ENCODE results near the gene MIAT. TPM values are rescaled to one million over a fixed set of nuclear protein-coding genes. Genes with fewer than 3 reads are reported as not detected.

Gene MIAT
- total and polyA plus RNA-seq, 4 donors = 0.18 to 1.5 (median 0.73) TPM

DNA sequence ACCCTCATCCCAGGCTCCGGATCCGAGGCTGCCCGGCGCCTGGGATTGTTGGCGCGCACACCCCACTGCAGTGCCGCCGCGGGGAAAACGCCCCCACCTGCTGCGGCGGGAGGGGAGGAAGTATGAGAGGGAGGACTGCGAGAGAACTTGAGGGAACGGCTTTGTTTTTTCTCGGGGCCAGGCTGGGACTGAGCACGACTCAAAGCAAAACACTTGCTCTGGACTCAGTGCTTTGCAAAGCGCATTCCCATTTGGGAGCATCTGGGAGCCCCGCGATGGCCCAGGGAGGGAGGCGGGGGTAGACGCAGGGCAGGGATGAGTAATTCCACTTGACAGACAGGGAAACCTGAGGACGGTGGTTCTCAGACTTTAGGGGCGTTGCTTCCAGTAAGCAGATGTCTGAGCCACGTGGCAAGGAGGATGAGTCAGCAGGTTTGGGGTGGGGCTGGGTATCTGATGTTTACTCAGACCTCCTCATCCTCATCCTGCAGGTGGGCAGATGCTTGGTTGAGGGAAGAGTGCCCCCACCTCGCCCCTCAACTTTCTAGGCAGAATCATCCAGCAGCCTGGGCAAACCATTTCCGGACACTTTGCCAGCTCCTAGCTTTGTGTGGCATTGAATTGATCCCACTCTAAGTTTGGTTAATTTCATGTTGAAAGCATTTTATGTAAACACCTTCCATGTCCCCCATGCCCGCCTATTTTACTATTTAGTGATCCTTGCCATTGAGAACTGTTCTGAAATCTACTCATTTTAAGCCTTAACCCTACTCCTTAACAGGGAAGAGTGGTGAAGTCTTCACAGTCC is 1.5 kb downstream of the MIAT start:
- H3K27me3 ChIP-seq (ENCODE audit: control insufficient read depth in 4 of 4, insufficient read depth in 4 of 4, low read length in 3 of 4) = peaks cover 0 to 8% (median 4%) of the 10 kb centered on the region in 4 donors
- H3K4me1 ChIP-seq (ENCODE audit: control insufficient read depth in 4 of 4, insufficient read depth in 4 of 4, low read length in 3 of 4) = peaks cover 0 to 4% (median 3%) of the 10 kb centered on the region in 4 donors
- TF ChIP-seq, protein P1, sequence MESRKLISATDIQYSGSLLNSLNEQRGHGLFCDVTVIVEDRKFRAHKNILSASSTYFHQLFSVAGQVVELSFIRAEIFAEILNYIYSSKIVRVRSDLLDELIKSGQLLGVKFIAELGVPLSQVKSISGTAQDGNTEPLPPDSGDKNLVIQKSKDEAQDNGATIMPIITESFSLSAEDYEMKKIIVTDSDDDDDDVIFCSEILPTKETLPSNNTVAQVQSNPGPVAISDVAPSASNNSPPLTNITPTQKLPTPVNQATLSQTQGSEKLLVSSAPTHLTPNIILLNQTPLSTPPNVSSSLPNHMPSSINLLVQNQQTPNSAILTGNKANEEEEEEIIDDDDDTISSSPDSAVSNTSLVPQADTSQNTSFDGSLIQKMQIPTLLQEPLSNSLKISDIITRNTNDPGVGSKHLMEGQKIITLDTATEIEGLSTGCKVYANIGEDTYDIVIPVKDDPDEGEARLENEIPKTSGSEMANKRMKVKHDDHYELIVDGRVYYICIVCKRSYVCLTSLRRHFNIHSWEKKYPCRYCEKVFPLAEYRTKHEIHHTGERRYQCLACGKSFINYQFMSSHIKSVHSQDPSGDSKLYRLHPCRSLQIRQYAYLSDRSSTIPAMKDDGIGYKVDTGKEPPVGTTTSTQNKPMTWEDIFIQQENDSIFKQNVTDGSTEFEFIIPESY (IDR thresholded peaks at IDR 0.05) = no peak
- TF ChIP-seq EGR1 (IDR thresholded peaks at IDR 0.05; ENCODE audit: low read depth in 2 of 2) = no peak
- TF ChIP-seq JUND (IDR thresholded peaks at IDR 0.05) = no peak
- TF ChIP-seq GABPA (IDR thresholded peaks at IDR 0.05 in 1 of 2, conservative IDR thresholded peaks at IDR 0.05 in 1 of 2) = no peak
- TF ChIP-seq FOXA2 (IDR thresholded peaks at IDR 0.05) = no peak
- TF ChIP-seq, protein P2, sequence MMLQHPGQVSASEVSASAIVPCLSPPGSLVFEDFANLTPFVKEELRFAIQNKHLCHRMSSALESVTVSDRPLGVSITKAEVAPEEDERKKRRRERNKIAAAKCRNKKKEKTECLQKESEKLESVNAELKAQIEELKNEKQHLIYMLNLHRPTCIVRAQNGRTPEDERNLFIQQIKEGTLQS (IDR thresholded peaks at IDR 0.05) = no peak
- no peak for TF ChIP-seq RAD21 (IDR thresholded peaks at IDR 0.05)
- no peak for TF ChIP-seq HNF4A (conservative IDR thresholded peaks at IDR 0.05)
- TF ChIP-seq HNF4G (IDR thresholded peaks at IDR 0.05) = no peak
- TF ChIP-seq TAF1 (conservative IDR thresholded peaks at IDR 0.05) = no peak
- no peak for TF ChIP-seq RXRA (IDR thresholded peaks at IDR 0.05)
- TF ChIP-seq, protein P3, sequence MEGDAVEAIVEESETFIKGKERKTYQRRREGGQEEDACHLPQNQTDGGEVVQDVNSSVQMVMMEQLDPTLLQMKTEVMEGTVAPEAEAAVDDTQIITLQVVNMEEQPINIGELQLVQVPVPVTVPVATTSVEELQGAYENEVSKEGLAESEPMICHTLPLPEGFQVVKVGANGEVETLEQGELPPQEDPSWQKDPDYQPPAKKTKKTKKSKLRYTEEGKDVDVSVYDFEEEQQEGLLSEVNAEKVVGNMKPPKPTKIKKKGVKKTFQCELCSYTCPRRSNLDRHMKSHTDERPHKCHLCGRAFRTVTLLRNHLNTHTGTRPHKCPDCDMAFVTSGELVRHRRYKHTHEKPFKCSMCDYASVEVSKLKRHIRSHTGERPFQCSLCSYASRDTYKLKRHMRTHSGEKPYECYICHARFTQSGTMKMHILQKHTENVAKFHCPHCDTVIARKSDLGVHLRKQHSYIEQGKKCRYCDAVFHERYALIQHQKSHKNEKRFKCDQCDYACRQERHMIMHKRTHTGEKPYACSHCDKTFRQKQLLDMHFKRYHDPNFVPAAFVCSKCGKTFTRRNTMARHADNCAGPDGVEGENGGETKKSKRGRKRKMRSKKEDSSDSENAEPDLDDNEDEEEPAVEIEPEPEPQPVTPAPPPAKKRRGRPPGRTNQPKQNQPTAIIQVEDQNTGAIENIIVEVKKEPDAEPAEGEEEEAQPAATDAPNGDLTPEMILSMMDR (IDR thresholded peaks at IDR 0.05; ENCODE audit: low read depth, low read length, missing input control) = no peak
- TF ChIP-seq, protein P4, sequence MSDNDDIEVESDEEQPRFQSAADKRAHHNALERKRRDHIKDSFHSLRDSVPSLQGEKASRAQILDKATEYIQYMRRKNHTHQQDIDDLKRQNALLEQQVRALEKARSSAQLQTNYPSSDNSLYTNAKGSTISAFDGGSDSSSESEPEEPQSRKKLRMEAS (IDR thresholded peaks at IDR 0.05) = no peak
- TF ChIP-seq NR2F2 (IDR thresholded peaks at IDR 0.05) = no peak
- TF ChIP-seq, protein P5, sequence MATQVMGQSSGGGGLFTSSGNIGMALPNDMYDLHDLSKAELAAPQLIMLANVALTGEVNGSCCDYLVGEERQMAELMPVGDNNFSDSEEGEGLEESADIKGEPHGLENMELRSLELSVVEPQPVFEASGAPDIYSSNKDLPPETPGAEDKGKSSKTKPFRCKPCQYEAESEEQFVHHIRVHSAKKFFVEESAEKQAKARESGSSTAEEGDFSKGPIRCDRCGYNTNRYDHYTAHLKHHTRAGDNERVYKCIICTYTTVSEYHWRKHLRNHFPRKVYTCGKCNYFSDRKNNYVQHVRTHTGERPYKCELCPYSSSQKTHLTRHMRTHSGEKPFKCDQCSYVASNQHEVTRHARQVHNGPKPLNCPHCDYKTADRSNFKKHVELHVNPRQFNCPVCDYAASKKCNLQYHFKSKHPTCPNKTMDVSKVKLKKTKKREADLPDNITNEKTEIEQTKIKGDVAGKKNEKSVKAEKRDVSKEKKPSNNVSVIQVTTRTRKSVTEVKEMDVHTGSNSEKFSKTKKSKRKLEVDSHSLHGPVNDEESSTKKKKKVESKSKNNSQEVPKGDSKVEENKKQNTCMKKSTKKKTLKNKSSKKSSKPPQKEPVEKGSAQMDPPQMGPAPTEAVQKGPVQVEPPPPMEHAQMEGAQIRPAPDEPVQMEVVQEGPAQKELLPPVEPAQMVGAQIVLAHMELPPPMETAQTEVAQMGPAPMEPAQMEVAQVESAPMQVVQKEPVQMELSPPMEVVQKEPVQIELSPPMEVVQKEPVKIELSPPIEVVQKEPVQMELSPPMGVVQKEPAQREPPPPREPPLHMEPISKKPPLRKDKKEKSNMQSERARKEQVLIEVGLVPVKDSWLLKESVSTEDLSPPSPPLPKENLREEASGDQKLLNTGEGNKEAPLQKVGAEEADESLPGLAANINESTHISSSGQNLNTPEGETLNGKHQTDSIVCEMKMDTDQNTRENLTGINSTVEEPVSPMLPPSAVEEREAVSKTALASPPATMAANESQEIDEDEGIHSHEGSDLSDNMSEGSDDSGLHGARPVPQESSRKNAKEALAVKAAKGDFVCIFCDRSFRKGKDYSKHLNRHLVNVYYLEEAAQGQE (IDR thresholded peaks at IDR 0.05) = no peak
- no peak for TF ChIP-seq YY1 (IDR thresholded peaks at IDR 0.05)
- no peak for TF ChIP-seq FOXA1 (IDR thresholded peaks at IDR 0.05)
- TF ChIP-seq SP1 (IDR thresholded peaks at IDR 0.05) = no peak
- H3K9ac ChIP-seq (ENCODE audit: low read depth in 1 of 2, low read length in 2 of 2) = no peak overlapping the region
- no peaks in the 10 kb centered on the region for H3K36me3 ChIP-seq (ENCODE audit: control insufficient read depth in 4 of 4, insufficient read depth in 3 of 4, low read depth in 1 of 4, low read length in 3 of 4)
- DNase-seq (ENCODE audit: low spot score) = peak; percentile 82
- 5% methylated on average over 27 of the region's 27 CpGs for WGBS
- peak overlapping the region in 1 of 3 donors; percentile 5 for H3K4me3 ChIP-seq (ENCODE audit: low read depth in 1 of 3, low read length in 3 of 3)
- no peaks in the 10 kb centered on the region for H3K9me3 ChIP-seq (ENCODE audit: control insufficient read depth in 4 of 4, low read length in 3 of 4)
- no peak overlapping the region for H3K27ac ChIP-seq (ENCODE audit: low read depth in 1 of 2, low read length in 2 of 2)
